ENCODE data around the gene SASH3.

Gene SASH3

DNA sequence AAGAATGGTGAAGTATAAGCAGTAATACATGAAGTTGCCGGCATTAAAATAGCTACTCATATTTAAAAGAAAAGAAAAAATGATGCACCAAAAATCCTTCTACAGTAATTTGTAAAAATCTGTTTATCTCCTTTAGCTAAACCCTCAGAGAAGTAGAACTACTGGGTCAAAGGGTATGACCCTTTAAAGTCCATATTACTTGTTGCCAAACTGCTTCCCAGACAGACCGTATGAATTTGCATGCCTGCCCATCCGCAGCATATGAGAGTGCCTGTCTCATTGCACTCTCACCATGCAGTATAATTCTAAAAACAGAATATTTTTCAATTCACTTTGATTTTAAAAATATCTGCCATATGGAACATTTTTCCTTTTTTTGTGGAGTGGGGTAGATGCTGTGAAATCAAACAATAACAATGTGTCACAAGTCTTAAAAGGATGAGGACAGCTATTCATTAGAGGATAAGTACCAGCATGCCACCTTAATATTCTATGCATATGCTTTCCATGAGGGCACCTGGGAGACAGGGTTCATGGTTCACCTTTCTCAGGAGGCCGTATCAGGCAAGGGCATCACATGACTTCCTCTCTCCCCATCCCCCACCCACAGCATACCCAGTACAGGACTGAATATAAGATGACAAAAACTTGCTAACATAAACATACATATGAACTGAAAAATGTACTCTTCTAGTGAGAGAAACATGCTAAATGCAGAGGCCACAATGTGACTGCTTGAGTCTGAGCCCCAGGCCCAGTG is 46.2 kb downstream of the SASH3 start:
- TF ChIP-seq, protein P1, sequence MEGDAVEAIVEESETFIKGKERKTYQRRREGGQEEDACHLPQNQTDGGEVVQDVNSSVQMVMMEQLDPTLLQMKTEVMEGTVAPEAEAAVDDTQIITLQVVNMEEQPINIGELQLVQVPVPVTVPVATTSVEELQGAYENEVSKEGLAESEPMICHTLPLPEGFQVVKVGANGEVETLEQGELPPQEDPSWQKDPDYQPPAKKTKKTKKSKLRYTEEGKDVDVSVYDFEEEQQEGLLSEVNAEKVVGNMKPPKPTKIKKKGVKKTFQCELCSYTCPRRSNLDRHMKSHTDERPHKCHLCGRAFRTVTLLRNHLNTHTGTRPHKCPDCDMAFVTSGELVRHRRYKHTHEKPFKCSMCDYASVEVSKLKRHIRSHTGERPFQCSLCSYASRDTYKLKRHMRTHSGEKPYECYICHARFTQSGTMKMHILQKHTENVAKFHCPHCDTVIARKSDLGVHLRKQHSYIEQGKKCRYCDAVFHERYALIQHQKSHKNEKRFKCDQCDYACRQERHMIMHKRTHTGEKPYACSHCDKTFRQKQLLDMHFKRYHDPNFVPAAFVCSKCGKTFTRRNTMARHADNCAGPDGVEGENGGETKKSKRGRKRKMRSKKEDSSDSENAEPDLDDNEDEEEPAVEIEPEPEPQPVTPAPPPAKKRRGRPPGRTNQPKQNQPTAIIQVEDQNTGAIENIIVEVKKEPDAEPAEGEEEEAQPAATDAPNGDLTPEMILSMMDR (IDR thresholded peaks at IDR 0.05): no peak

- TF ChIP-seq, protein P1 (IDR thresholded peaks at IDR 0.05): no peak
Measured at GRCh38 chrX:129830494-129830893, 50.7 kb downstream of the SASH3 start.

- TF ChIP-seq, protein P1 (IDR thresholded peaks at IDR 0.05): no peak
Measured at GRCh38 chrX:129831091-129831885, 51.5 kb downstream of the SASH3 start.

DNA sequence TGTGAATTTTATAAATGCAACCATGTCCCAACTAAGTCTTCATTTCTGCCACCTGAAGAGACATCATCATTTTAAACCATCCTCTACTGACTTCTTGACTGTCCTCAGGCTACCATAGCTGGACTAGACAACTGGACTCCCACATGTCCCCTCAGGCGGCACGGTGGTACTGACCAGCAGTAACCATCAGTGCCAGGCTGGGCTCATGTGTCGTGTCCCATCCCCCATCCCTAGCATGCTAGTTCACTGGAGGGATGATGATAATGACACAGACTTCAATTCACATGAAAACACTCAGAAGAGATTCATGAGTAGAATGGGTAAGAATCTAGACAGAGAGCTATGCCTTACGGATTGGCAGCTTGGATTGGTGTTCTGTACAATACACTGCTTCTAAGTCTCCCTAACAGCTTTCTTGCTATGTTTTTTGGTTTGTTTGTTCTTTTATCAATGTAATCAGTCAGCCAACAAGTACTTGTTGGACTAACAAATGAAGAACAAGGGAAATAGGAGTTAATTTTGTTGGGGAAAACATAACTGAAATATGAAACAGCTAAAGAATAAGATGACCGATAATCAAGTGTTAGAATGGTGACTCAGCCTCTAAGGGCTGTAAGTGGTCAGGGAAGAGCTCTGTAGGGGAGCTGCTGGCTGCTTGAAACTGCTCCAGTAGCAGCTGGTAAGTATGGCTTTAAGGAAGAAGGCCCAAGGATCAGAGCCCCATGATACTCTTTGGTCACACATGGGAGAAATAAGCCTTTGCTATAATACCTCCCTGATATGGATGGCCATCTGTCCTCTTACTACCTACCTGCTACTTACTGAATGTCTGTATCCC is 53.6 kb downstream of the SASH3 start:
- TF ChIP-seq, protein P1 (IDR thresholded peaks at IDR 0.05): no peak

DNA sequence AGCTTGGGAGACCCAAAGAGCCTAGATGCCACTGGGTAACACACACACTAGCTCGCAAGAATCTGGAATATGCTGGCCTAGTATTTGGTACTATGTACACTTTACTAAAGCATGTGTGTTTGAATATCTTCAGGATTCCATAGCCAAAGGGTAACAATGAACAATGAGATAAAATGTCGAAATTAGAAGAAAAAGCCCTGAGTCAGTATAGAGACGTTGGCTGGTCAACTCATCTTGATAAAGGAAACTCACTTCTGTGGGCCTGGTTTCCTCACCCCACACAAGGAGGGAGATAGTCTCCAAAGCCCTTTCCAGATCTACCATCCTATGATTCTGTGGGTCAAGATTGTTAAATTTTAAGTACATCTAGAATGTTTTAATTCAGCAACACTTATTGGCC is 57.1 kb downstream of the SASH3 start:
- TF ChIP-seq, protein P1 (IDR thresholded peaks at IDR 0.05): no peak

- TF ChIP-seq, protein P1 (IDR thresholded peaks at IDR 0.05): no peak
Measured at GRCh38 chrX:129840344-129840743, 60.6 kb downstream of the SASH3 start.

GRCh38 chrX:129842510-129843208 is 62.9 kb downstream of the SASH3 start:
- TF ChIP-seq, protein P1 (IDR thresholded peaks at IDR 0.05): no peak
